ENCODE measurements around the gene IL10RB.
"Not testable (repeated sequence)": the region's sequence is repeated elsewhere in the genome, so short reads cannot be mapped to it uniquely, and the experiment has no call there.

The IL10RB gene

DNA sequence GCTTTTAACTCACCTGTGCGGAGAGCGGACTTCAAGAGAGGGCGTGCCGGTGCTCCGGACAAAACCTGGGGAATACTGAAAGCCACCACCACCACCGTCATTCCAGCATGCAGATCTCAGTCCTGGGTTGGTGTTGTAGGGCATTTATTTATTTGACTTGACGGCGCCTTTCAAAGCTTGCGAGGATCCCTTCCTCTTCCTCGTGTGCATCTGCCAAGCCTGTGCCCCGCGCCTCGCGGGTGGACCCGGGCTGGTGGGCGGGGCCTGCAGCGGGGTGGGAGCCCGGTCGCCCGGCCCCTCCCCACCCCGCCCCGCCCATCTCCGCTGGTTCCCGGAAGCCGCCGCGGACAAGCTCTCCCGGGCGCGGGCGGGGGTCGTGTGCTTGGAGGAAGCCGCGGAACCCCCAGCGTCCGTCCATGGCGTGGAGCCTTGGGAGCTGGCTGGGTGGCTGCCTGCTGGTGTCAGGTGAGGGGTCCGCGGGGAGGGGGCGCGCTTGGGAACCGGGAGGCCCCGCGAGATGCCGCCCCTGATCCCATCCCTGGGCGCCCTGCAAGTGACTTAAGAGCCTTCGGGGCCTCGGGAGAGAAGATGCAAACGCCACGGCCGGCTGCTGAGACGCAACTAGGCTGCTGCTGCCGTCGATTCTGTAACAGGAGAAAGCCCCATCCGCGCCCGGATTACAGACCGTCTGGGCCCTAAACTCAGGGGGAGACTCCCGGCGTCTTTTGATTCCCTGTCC, at the start of gene IL10RB:
TSS of gene IL10RB (plus strand) at position 318 of the 739 bp plus-strand sequence. CDS start at position 417, 99 bp downstream.
- peak; percentile 54 for DNase-seq

DNA sequence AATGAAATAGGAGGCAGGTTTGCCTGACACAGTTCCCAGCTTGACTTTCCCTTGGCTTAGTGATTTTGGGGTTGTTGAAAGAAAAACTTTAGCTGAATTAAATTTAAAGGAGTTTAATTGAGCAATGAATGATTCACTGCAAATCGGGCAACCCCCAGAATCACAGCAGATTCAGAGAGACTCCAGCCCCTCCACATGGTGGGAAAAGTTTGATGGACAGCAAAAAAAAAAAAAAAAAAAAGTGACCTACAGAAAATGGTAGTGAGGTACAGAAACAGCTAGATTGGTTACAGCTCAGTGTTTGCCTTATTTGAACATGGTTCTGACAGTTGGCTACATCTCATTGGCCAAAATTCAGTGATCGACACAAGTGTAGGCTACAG, 49.0 kb upstream of the IL10RB start:
- no peak for DNase-seq

DNA sequence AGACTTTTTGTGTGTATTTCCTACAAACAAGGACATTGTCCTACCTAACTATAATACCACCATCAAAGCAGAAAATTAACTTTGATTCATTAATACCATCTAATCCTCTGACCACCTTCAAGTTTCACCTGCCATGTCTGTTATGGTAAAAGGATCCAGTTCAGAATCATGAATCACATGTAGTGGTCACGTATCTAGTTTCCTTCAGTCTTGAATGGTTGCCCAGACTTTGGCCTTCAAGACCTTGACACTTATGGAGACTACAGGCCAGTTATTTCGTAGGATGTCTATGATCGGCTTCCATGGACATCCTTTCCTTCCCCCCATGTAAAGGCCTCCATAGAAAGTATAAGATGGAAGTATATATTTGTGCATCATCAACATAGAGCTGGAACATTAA, 46.9 kb upstream of the IL10RB start:
- DNase-seq, result no peak

DNA sequence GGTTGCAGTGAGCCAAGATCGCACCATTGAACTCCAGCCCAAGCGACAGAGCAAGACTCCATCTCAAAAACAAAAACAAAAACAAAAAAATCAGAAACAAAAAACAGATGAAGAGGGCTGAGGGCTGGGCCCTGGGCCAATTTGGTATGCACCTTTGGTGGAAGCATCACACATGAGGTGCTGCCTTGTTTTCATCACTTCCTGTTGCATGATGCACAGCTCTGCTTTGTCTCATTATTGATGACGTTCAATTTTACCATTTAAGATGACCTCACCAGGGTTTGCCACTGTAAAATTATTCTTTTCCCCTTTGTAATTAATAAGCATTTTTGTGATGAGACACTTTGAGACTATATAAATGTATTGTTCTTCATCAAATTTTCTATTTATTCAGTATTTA, 46.2 kb upstream of the IL10RB start:
- no peak for DNase-seq

DNA sequence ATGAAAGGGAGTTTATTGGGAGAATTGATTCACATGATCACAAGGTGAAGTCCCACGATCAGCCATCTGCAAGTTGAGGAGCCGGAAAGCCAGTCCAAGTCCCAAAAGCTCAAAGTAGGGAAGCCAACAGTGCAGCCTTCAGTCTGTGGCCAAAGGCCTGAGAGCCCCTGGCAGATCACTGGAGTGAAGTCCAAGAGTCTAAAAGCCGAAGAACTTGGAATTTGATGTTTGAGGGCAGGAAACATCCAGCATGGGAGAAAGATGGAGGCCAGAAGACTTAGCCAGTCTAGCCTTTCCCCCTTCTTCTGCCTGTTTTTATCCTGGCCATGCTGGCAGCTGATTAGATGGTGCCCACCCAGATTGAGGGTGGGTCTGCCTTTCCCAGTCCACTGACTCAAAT, 40.8 kb upstream of the IL10RB start:
- not testable (repeated sequence) for DNase-seq

DNA sequence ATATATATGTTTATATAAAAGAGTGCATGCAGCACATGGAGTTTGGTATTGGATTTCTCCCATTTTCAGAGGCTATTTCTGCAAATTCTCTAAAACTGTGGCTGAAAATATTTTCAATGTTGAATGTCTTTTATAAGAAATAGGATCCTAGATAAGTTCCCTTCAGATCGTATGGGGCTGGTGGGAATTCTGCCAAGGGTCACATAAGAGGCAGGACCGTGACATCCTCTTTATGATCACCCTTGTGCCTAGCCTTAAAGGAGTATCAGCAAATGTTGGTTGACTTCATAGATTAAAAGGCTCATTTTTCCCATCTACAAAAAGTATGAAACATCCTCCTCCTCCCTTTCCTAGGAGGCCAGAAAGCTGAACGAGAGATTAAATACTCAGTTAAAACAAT, 37.7 kb upstream of the IL10RB start:
- DNase-seq, result no peak

DNA sequence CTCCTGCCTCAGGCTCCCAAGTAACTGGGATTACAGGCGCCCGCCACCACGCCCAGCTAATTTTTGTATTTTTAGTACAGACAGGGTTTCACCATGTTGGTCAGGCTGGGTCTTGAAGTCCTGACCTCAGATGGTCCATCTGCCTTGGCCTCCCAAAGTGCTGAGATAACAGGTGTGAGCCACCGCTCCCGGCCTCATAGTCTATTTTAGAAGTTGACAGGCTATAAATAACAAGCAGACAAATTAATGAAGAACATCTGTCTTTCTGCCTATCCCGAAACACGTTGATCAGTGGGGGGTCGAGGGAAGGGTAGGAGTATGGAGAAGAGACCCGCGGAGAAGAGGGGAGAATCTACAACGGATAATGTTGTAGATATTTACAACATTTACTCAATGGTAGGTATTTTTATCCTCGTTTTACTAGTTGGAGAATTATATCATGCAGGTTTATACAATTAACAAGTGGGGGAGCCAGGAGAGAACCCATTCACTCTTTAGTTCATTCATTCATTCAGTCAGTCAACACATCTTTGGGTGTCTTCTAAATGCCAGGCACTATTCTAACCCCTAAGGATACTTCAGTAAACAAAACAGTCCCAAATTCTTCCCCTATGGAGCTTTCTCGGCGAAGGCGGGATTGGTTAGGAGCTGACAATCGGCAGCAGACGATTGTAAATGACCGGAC, 36.9 kb upstream of the IL10RB start:
- no peak for DNase-seq

DNA sequence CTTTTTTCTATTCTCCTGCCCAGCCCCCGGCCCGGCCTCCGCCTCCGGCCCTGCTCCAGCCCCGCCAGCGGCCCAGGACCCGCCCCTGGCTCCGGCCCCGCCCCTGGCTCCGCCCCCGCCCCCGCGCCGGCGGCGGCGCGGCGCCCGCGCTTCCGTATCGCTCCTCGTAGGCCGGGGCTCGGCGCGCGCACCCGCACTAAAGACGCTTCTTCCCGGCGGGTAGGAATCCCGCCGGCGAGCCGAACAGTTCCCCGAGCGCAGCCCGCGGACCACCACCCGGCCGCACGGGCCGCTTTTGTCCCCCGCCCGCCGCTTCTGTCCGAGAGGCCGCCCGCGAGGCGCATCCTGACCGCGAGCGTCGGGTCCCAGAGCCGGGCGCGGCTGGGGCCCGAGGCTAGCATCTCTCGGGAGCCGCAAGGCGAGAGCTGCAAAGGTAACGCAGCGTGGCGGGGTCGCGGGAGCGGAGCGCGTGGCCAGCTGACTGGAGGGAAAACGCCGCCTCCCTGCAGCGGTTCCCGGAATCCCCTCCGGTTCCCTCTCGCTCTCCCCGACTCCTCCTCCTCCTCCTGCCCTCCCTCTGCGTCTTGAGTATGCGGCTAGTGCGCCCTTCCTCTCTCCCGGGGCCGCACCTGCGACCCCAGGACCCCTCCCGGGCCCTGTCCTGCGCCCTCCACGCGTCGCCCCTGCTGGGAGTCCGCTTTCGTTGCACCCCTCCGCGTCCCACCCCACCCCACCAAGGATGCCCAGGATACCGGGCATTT, 36.2 kb upstream of the IL10RB start, which contains the start of gene IFNAR2:
TSS of gene IFNAR2 (plus strand) at position 155 of the 761 bp plus-strand sequence. CDS start 11,985 bp downstream, outside the sequence.
- DNase-seq, result no peak

DNA sequence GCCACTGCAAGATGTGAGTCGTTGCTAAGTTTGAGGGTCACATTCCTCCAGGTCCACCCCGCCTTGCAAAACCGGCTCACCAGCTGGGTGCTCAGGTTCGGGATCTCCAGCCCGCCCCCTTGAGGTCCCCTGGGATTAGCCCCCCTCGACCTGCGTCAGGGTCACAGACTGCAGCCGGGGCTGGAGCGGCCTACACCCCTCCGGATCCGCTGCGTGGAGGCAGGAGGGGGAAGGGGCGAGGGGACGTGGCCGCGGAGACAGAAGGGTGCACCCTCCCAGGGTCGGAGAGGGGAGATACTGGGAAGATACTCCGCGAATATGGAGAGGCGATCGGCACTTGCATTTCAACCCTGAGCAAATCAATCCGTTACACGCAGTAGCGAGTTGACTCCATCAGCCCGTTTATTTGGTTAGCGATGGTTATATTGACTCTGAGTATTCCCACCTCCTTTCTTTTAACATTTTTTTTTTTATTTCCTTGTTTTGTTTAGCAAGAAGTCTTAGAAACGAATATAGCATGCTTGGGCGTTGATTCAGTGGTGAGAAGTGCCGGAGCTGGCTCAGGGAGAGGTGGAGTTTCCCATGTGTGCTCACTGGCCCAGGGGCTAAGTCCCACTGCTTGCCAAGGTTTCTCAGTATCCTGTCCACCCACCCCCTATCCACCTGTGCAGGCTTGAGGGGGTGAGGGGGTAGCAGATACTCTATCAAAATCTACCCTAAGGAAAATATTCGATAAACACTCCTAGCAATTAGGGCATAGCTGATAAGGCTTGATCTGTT, 35.4 kb upstream of the IL10RB start:
- DNase-seq, result no peak

DNA sequence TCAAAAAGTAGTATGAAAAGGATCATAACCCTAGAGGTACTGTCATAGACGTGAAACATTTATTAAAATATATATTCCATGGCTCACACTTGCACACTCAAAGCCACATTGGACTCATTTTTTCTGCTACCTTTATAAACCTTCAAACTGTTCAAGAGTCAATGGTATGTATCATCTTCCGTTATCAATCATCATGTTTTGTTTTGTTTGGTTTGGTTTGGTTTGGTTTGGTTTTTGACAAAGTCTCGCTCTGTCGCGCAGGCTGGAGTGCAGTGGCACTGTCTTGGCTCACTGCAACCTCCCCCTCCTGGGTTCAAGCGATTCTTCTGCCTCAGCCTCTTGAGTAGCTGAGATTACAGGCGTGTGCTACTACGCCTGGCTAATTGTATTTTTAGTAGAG, 34.6 kb upstream of the IL10RB start:
- DNase-seq, result no peak

DNA sequence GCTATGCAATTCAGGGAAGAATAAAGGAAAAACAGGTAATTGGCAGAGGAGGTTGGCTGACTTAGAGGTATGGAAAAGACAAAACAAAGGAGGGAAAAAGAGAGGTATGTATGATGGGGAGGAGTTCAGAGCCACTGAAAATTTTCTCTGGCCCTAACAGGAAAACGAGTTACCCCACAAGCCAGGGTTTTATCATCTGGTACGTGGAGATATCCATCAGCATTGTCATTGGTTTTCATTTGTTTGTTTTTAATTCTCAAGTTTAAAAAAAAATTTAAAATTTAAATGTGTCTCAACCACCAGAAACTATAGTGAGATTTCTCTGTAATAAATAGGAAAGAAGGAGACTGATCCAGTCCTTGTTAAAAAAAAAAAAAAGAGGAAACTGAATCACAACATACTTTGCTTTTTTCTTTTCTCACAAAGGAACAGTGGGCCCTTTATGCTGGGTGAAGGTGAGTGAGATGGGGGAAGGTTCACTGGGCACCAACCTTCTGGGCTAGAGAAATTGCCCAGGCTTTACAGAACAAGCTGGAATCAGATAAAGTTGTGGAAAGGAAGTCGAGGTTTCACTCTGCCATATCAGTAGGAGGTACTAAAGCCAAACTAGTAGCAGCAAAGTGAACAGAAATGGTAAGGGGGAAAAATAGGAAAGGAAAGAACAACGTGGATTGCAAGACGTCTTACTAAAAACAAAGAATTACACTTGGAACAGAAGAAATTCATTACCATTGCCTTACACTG, 33.7 kb upstream of the IL10RB start:
- DNase-seq, result no peak

DNA sequence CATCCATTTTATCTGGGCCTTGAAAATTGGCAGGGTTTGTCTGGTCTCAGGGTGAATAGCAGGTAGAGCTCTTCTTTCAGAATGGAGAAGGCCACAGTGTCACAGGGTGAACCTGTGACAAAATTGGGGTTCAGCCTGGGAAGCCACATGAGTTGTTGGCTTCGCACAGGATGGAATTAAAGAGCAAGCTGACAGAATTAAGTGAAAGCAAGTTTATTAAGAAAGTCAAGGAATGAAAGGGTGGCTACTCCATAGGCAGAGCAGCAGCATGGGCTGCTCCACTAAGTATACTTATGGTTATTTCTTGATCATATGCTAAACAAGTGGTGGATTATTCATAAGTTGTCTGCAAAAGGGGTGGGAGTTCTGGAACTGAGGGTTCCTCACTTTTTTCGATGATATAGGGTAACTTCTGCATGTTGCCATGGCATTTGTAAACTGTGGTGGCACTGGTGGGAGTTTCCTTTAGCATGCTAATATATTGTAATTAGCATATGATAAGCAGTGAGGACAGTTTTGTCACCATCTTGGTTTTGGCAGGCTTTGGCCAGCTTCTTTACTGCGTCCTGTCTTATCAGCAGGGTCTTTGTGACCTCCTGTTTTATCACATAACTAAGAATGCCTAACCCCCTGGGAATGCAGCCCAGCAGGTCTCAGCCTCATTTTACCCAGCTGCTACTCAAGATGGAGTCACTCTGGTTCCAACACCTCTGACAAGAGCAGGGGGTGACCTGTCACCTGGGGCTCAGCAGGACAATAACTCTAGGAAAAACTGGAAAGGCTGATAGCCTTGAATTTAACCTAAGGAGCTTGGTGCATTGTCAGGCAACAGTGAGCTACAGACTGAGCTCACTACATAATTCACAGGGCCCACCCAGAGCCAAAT, 31.3 kb upstream of the IL10RB start:
- DNase-seq, result no peak

DNA sequence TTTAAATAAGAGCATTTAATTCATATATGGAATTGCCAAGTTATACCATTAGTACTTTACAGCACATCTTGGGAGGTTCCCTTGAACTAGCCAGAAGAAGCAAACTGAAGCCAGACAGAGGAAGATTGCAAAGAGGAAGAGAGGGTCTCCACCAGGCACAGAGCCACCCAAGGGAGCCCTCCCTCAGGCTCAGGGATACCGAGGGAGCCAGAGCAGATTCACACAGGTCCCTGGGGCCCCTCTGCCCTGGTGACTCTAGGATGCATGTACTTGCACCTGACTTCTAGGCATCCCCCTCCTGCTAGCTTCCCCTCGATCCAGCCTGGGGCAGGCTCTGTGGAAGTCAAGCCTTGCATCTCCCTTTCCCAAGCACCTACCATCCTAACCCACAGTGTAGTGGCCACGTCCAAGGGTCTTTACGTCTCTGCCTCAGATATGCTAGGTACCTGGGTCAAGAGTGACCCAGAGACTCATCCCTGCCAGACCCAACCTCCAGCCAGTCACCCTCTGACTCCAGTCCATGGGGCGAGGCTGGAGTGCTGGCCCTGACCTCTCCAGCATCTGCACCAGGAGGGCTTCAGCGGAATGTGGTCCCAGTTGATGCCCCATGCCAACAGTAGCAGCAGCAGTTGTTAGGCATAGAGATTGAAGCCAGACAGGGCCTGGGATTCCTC, 30.0 kb upstream of the IL10RB start:
- DNase-seq, result no peak

DNA sequence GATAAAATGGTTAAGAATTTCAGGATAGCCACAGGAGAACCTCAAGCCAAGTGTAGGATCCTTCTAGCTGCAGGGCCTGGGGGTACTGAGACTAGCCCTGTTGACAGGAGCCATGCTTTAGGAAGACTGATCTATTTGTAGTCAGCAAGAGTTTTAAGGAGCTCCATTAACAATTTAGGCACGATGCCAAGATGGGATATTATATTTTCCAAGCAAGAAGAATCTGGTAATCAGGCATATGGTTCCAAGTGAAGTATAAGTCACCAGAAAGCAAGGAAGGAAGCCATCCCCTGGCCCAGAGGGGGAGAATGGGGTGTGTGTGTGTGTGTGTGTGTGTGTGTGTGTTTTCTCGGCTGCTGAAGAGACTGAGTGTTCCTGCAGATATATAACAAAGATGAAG, 29.4 kb upstream of the IL10RB start:
- DNase-seq, result no peak

DNA sequence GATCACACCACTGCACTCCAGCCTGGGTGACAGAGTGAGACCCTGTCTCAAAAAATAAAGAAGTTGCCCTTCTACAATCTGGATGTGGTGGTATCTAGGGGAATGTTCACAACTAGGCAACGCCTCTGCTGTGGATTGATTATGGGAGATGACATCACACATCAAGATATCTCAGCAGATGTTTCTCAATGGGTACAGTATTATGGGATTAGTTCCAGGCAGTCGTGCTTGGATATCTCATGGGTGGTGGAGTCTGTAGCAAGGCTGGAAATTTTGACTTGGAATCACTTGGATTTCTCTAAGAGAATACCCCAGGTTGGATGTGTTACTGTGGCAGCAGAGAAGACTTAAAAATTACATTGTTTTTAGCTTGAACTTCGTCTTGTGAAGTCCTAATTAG, 28.7 kb upstream of the IL10RB start:
- no peak for DNase-seq

DNA sequence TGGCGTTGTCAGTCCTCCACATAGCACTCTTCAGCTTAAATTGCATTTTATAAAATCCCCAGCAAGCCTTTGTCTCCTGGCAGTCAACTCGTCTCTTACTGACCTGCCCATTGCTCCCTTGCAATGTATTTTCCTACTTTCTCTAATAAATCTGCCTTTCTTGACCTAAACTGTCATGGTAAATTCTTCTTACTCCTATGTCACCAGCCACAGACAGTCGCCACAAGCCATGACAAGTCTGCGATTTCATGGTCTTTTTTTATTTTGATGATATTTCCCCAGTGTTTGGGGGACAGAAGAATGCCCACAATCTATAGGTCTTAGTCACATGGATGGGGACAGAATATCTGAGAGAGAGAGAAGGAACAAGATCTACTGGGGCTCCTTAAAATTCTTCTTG, 28.0 kb upstream of the IL10RB start:
- no peak for DNase-seq

DNA sequence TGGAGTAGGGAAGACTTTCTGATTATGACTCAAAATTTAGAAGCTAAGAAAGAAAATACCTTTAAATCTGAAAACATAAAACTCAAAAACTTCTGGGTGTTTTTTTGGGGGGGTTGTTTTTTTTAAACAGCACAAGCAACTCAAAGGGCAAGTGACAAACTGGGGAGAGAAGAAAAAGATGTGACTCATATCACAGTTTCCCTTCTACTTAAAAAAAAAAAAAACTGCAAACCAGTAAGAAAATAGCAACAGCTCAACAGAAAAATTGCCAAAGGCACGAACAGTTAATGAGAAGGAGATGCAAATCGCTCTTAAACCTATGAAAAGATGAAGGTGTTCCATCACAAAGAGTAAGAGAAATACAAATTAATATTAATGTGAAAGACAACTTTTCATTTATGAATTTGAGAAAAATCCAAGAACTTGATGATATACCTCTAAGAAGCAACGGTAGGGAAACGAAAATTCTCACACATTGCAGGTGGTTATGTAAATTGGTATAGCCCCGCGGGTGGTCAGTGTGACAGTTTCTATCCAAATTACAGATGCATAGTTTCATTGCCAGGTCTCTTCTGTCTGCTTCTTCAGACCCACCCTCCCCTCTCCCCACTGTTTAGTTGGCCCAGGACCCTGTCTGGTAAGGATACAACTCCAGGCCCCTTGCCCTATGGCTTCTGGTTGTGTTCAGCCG, 27.5 kb upstream of the IL10RB start:
- DNase-seq, result no peak

DNA sequence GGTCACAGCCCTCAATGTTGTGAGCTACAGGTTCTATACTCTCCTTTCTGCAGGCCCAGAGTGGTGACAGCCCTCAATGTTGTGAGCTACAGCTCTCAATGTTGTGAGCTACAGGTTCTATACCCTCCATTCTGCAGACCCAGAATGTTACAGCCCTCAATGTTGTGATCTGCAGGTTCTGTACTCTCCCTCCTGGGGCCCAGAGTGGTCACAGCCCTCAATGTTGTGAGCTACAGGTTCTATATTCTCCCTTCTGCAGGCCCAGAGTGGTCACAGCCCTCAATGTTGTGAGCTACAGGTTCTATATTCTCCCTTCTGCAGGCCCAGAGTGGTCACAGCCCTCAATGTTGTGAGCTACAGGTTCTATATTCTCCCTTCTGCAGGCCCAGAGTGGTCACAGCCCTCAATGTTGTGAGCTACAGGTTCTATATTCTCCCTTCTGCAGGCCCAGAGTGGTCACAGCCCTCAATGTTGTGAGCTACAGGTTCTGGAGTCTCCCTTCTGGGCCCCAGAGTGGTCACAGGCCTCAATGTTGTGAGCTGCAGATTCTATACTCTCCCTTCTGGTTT, 26.5 kb upstream of the IL10RB start:
- not testable (repeated sequence) for DNase-seq

DNA sequence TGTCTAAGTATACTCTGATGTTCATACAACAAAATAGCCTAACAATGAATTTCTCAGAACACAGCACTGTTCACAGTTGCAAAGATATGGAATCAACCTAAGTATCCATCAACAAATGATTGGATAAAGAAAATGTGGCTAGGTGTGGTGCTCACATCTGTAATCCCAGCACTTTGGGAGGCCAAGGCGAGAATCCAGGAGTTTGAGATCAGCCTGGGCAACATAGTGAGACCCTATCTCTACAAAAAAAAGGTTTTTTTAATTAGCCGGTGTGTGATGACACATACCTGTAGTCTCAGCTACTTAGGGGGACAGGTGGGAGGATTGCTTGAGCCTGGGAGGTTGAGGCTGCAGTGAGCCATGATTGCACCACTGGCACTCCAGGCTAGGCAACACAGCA, 25.8 kb upstream of the IL10RB start:
- no peak for DNase-seq

DNA sequence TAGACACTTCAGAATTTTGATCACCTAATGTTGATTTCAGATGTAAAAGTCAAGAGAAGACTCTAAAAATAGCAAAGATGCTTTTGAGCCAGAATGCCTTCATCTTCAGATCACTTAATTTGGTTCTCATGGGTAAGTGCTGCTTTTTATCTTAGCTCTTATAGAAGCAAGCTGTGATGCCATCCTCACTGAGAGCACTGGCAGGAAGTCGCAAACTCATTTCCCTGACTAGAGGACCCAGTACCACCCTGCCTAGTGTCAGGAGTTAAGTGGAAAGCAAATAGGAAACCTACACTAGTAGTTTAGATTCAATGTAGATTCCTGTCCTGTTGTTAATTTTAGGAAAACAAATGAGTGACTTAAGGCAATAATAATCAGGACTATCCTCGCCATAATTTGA, 24.3 kb upstream of the IL10RB start:
- DNase-seq, result no peak
